Measurements from ENCODE around the gene CLEC4F. TPM values are rescaled to one million over a fixed set of nuclear protein-coding genes. Genes with fewer than 3 reads are reported as not detected.

Gene CLEC4F
- total and polyA plus RNA-seq, 10 of the 15 experiments (the other 5 are each of a cell fraction or from before 2014, with no cell fraction given): 0.03 TPM; not detected in 9

- RAD21 ChIA-PET (ENCODE audit: unreplicated experiment): no interaction called here
- no peak overlapping the region for H2AFZ ChIP-seq (ENCODE audit: control insufficient read depth, low read depth, low read length)
- no peak overlapping the region for H3K27ac ChIP-seq (ENCODE audit: control insufficient read depth, insufficient read depth)
- no peak overlapping the region for H3K4me2 ChIP-seq (ENCODE audit: control insufficient read depth, insufficient read depth)
- TF ChIP-seq SIX5 (IDR thresholded peaks at IDR 0.05; ENCODE audit: low read depth, low read length, severe bottlenecking) (no peak), KLF5 (IDR thresholded peaks at IDR 0.05; ENCODE audit: partially characterized antibody) (no peak), EP300 (IDR thresholded peaks at IDR 0.05; ENCODE audit: borderline replicate concordance in 1 of 2, control insufficient read depth in 1 of 2, low read depth in 2 of 2, low read length in 2 of 2) (no peak), E4F1 (IDR thresholded peaks at IDR 0.05; ENCODE audit: borderline replicate concordance, partially characterized antibody) (no peak), ZBED1 (IDR thresholded peaks at IDR 0.05; ENCODE audit: borderline replicate concordance) (no peak), TBL1XR1 (IDR thresholded peaks at IDR 0.05; ENCODE audit: low read depth, low read length) (no peak), CBFB (IDR thresholded peaks at IDR 0.05; ENCODE audit: low read depth) (no peak), JUNB (IDR thresholded peaks at IDR 0.05) (no peak), MEF2A (IDR thresholded peaks at IDR 0.05; ENCODE audit: insufficient read depth, low read depth, low read length) (no peak), RCOR1 (conservative IDR thresholded peaks at IDR 0.05; ENCODE audit: low read depth, low read length) (no peak), NR2F1 (conservative IDR thresholded peaks at IDR 0.05) (no peak), SMAD5 (IDR thresholded peaks at IDR 0.05; ENCODE audit: low read depth) (no peak), HDAC2 (IDR thresholded peaks at IDR 0.05) (no peak), ESRRA (IDR thresholded peaks at IDR 0.05; ENCODE audit: low read length) (no peak), ZSCAN29 (IDR thresholded peaks at IDR 0.05) (no peak), ASH2L (IDR thresholded peaks at IDR 0.05; ENCODE audit: borderline replicate concordance, low read depth) (no peak), CHD2 (IDR thresholded peaks at IDR 0.05; ENCODE audit: borderline replicate concordance, low read depth, low read length) (no peak), ZNF207 (IDR thresholded peaks at IDR 0.05; ENCODE audit: borderline replicate concordance) (no peak)
- no peaks in the 10 kb centered on the region for H3K4me1 ChIP-seq (ENCODE audit: control insufficient read depth, insufficient read depth, low read length)
- H3K27me3 ChIP-seq (replicated peaks in 1 of 2; ENCODE audit: control insufficient read depth in 2 of 2, insufficient read depth in 2 of 2, low read length in 1 of 2): no peaks in the 10 kb centered on the region
- CTCF ChIA-PET: no interaction called here
- H3K79me2 ChIP-seq (ENCODE audit: control insufficient read depth, insufficient read depth, low read length): no peaks in the 10 kb centered on the region
- WGBS (ENCODE audit: insufficient coverage, insufficient replicate concordance, low lambda C conversion rate, missing lambda C conversion rate): 63% methylated on average over 4 of the region's 4 CpGs
- H3K9me3 ChIP-seq (replicated peaks; ENCODE audit: control insufficient read depth, insufficient read depth, low read length): no peaks in the 10 kb centered on the region
- H3K9ac ChIP-seq (ENCODE audit: control insufficient read depth, insufficient read depth, low read length): no peak overlapping the region
- DNase-seq (ENCODE audit: low read depth, low spot score) (no peak), ATAC-seq (no peak), FAIRE-seq (no peak)
- no peaks in the 10 kb centered on the region for H4K20me1 ChIP-seq (ENCODE audit: control insufficient read depth, insufficient read depth)
- no peaks in the 10 kb centered on the region for H3K36me3 ChIP-seq (ENCODE audit: control insufficient read depth in 2 of 2, insufficient read depth in 2 of 2, low read length in 1 of 2)
- SMC1A ChIA-PET (ENCODE audit: uncharacterized antibody, unreplicated experiment): no interaction called here
- in situ Hi-C loops (cut with MboI) (no loop called here), intact Hi-C loops (cut with micrococcal nuclease; ENCODE audit: unreplicated experiment) (no loop called here)
- POLR2A ChIA-PET: no interaction called here
- no peak overlapping the region for H3K4me3 ChIP-seq
- BruUV-seq (replicated peaks): no TSS peak
Measured at GRCh38 chr2:70807828-70808118, 12.6 kb downstream of the CLEC4F start.
